AML-193 (cell line): Measurements from ENCODE around the gene VPS36.
"Not testable (repeated sequence)": the region's sequence is repeated elsewhere in the genome, so short reads cannot be mapped to it uniquely, and the experiment has no call there.

Experiments used
- DNase-seq, 2 experiments: peaks; one replicate each; lab custom pipeline; 2025; lab: John Stamatoyannopoulos, UW

Gene VPS36

GRCh38 chr13:52446265-52446664 lies 4.2 kb downstream of the VPS36 start:
- peak; percentile 25 to 46 for DNase-seq

DNA sequence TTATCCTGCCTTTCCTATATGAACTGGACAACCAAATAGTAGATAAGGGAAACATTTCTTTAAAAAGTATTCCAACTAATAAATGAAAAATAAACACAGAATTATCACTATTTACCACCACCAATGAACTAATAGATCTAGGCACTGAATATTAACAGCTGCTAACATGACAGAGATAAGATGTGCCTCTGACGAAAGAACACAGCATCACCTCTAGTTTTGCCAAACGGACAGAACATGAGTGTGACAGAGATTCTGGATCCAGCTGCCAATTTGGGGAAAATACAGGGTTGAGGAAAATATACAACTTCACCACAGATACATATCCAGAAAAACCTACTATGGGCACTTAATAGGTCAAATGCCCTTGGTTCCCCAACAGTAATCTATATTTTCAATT lies 18.0 kb downstream of the VPS36 start:
- DNase-seq, result no peak

- DNase-seq, result no peak
Measured at GRCh38 chr13:52428295-52428694, 22.1 kb downstream of the VPS36 start.

GRCh38 chr13:52421216-52421615 lies 29.2 kb downstream of the VPS36 start:
- DNase-seq, result peak; percentile 83 to 84

DNA sequence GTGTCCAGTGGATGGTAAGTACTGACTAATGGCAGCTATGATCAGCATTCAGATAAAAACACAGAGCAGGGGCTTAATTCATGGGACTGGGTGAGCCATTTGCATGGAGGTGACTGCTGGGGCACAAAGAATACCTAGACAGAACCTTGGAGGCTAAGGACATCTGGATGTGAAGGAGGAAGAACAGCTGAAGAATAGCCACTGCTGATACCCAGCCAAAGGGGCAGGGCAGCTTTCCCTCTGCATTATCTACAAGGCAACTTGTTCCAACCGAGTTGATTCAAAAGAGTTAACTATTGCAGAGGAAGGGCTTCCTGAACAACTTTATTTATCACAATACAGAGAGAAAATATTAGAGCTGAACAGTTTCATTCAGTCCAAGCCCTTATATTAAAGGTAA lies 31.4 kb downstream of the VPS36 start:
- DNase-seq, result no peak

GRCh38 chr13:52414963-52415362 lies 35.5 kb downstream of the VPS36 start:
- DNase-seq, result no peak

DNA sequence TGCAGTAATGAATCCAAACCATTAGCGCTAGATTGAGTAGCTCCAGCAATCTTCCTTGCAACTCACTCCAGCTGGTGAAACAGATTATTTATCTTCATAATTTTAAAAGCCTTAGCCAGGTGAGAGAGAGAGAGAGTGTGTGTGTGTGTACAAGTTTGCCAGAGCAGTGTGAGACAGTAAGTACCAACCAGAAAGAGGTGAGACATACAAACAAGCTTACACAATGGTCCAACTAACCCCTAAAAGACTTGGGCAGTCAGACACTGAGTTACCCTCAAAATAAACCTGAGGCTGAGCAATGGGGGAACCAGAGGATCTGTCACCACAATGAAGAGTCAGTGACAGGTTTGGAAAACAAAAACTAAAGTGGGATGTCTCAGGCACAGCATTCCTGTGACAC lies 36.4 kb downstream of the VPS36 start:
- DNase-seq, result no peak

- DNase-seq, result no peak
Measured at GRCh38 chr13:52412128-52412527, 38.3 kb downstream of the VPS36 start.

GRCh38 chr13:52411629-52412028 lies 38.8 kb downstream of the VPS36 start:
- no peak for DNase-seq

- not testable (repeated sequence) for DNase-seq
Measured at GRCh38 chr13:52408071-52408658, 42.3 kb downstream of the VPS36 start.

GRCh38 chr13:52407436-52407835 lies 43.0 kb downstream of the VPS36 start:
- DNase-seq, result not testable (repeated sequence)

DNA sequence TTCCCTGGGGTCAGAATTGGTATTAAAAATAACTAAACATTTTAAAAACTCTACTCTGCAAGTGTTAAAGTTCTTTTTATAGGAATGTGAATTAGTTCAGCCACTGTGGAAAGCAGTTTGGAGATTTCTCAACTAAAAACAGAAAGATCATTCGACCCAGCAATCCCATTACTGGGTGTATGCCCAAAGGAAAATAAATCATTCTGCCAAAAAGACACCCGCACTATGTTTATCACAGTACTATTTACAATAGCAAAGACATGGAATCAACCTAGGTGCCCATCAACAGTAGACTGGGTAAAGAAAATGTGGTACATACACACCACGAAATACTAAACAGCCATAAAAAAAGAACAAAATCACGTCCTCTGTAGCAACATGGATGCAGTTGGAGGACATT lies 43.8 kb downstream of the VPS36 start:
- DNase-seq, result no peak

DNA sequence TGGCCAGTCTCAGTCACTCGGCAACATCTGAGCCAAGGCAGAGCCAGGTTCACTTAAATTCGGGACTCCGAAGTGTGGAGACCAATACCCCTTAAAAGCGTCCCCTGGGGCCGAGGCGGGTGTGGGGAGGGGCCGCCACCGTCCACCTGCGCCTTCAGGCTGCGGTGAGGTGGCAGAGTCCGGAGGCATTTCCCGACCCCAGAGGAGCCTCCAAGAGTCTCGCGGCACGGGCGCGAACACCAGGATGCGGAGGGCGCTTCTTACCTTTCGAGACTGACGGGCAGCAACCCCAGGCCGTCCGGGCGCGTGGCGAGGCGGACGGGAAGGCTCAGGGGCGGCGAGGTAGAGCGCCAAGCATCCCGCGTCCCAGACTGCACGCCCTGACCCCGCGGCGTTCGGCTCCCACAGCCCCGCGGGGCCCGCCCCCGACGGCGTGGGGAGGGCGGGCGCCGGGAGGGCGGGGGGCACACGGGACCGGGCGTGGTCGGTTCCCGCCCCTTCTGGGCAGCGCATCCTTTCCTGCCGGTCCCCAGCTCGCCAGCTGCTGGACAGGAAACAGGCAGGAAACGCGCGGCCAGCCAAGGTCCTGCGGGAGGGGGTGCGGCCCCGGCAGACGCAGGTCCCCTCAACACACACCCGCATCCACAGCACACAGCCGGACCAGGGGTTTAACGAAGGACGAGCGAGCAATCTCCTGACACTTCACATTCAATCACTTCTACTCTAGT lies 44.5 kb downstream of the VPS36 start, which contains the start of gene THSD1:
Gene THSD1 (minus strand): TSS at position 406 of the 728 bp plus-strand sequence. CDS start 3,572 bp downstream, outside the sequence.
- no peak for DNase-seq

- no peak for DNase-seq
Measured at GRCh38 chr13:52405369-52405766, 45.1 kb downstream of the VPS36 start.

- no peak for DNase-seq
Measured at GRCh38 chr13:52399708-52400107, 50.7 kb downstream of the VPS36 start.

GRCh38 chr13:52399046-52399445 lies 51.4 kb downstream of the VPS36 start:
- peak; percentile 11 to 27 for DNase-seq

DNA sequence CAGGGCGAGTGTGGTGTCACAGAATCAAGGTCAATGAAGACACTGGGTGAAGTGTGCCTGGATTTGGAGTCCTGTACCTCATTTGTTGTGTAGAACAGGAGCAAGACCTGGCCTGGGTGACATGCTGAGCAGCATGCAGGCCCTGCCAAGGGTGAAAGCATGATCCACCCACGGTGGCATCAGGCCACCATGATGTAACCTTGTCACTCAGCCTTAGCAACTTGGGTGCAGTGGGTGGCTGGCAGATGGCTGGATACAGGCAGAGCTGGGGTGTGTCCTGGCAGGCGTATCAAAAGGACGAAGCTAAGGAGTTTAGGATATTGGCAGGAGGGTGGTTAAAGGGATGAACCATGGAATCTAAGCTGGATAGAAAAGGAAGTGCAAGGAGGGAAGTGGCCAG lies 54.7 kb downstream of the VPS36 start:
- DNase-seq, result no peak

DNA sequence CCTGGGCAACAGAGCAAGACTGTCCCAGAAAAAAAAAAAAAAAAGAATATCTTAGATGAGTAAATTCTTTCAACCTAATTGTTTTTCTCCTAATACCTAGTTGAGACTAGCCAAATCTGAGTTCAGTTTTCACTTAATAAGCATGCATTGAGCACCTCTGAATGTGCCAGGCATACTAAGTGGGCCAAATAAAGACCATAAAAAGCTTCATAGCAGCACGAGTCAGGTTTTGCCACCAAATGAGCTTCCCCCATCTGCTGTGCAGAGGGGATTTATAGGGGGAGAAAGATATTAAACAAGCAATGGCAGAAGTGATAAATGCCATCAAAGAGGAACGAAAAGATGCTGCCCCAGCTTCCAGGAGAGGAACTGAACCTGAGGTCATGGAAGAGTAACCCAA lies 55.8 kb downstream of the VPS36 start:
- DNase-seq, result no peak

DNA sequence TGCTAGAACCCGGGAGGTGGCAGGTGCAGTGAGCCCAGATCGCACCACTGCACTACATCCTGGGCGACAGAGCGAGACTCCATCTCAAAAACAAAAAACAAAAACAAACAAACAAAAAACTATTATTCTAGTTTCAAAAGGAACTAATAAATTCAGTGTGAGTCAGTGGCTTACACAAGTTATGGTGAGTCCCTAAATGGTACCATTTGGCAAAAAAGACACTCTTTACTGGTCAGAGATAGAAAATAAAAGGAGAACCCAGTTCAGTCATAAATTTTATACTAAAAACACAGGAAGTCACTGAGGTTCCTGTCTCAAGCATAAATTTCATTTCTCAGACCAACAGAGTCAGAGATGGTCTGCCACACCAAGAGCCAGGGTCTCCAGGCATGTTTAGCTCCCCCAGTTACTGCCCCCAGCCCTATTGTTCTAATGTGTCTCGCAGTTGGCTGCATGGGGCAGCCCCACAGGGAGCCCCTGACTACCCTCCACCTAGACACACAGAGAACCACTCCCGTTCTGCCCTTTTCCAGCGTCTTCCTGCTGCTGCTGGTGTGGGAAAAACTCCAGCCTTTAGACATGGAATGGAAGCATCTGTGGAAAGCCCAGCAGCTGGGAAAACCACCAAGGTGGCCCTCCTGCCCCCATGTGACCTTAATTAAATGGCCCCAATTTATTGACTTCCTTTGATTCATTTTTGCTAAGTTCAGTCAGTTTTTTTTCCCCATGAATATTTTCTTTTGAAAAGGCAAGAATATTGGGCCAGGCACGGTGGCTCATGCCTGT lies 56.7 kb downstream of the VPS36 start:
- DNase-seq, result no peak

DNA sequence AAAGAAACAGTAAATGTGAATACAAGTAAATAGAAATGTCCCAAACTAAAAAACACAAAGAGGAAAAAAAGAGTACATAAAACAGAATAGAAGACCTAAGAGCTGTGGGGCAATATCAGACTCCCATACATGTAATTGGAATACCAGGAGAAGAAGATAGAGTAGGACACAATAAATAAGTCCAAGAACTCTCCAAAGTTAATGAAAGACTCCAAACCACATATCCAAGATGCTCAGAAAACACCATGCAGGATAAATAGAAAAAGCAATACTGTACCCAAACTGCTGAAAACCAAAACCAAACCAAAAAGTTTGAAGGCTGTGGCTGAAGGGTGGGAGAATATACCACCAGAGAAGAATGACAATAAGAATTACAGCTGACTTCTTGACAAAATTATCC lies 62.7 kb downstream of the VPS36 start:
- DNase-seq, result no peak

- no peak for DNase-seq
Measured at GRCh38 chr13:52385870-52386269, 64.6 kb downstream of the VPS36 start.

DNA sequence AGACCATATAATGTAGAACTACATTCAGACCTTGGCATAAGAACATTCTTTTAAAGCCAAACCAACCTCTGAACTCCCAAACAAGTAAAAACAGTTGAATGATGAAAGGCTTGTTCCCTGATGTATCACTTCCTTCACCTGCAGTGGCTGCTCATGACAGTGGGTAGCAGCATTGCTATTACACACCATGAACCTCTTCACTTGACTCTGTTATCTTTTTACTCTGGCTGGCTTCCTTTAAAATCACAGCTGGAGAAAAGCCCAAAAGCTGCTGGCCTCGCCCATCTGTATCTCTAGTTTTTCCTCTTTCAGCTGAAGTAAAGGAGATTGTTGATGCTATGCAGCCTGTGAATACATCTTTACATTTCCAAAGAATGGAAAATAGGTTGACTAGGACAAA lies 67.1 kb downstream of the VPS36 start:
- DNase-seq, result no peak

DNA sequence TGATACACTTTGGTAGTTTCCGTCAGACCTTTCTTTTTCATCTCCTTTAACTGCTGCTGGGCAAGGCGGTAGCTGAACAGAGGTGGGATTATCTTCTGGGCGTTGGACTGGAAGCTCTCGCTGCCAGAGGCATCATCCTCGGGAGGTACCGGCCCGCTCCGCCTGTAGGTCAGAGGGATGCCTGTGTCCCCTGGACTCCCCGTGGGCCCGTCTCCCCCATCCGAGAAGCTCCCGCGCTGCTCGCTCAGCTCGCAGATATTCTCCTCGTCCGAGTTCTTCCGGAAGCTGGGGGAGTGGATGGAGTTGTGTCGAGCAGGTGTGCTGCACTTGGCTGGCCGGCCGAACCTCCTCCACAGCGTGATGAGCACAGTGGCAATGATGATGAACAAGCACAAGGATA lies 72.1 kb downstream of the VPS36 start:
- no peak for DNase-seq
